ENCODE measurements around the gene B3GNT2. TPM values are rescaled to one million over a fixed set of nuclear protein-coding genes. Genes with fewer than 3 reads are reported as not detected.
"Not testable (repeated sequence)": the region's sequence is repeated elsewhere in the genome, so short reads cannot be mapped to it uniquely, and the experiment has no call there.

B3GNT2 gene
- total RNA-seq, 1 donor from 2014 or later, result 46.6 TPM

DNA sequence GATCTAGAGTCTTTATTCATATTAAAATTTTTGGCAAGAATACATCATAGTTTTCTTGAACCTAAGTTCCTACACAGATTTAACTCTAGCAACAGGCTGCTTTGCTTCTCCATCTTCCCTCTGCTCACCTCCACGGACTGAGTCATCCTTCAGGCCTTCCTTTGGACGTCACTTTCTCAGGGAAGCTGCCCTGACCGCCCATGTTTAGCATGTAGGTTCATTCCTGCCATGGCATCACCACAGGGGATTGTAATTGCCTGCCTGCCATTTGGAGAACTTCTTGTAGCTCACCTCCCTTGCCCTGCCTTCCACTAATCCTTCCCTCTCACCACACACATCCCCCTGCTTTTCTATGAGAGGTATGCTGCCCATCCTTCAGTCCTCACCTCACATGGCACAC, 43.9 kb upstream of the B3GNT2 start:
- no peak overlapping the region for H3K4me3 ChIP-seq (ENCODE audit: low read depth, low read length)
- H3K36me3 ChIP-seq (ENCODE audit: control insufficient read depth, insufficient read depth, low read length), result no peaks in the 10 kb centered on the region
- FAIRE-seq (no peak), DNase-seq (ENCODE audit: low read depth) (peak; percentile 69)
- TF ChIP-seq, protein P1, sequence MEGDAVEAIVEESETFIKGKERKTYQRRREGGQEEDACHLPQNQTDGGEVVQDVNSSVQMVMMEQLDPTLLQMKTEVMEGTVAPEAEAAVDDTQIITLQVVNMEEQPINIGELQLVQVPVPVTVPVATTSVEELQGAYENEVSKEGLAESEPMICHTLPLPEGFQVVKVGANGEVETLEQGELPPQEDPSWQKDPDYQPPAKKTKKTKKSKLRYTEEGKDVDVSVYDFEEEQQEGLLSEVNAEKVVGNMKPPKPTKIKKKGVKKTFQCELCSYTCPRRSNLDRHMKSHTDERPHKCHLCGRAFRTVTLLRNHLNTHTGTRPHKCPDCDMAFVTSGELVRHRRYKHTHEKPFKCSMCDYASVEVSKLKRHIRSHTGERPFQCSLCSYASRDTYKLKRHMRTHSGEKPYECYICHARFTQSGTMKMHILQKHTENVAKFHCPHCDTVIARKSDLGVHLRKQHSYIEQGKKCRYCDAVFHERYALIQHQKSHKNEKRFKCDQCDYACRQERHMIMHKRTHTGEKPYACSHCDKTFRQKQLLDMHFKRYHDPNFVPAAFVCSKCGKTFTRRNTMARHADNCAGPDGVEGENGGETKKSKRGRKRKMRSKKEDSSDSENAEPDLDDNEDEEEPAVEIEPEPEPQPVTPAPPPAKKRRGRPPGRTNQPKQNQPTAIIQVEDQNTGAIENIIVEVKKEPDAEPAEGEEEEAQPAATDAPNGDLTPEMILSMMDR (IDR thresholded peaks at IDR 0.05; ENCODE audit: insufficient read depth, low read length, severe bottlenecking), result no peak
- no peaks in the 10 kb centered on the region for H3K27me3 ChIP-seq (ENCODE audit: control insufficient read depth, insufficient read depth, low read length)

- Histone ChIP-seq H3K4me3 (ENCODE audit: low read depth, low read length) (no peak overlapping the region), H3K27me3 (ENCODE audit: control insufficient read depth, insufficient read depth, low read length) (no peaks in the 10 kb centered on the region), H3K36me3 (ENCODE audit: control insufficient read depth, insufficient read depth, low read length) (no peaks in the 10 kb centered on the region)
- FAIRE-seq, result peak; percentile 58
- TF ChIP-seq, protein P1 (IDR thresholded peaks at IDR 0.05; ENCODE audit: insufficient read depth, low read length, severe bottlenecking), result no peak
- DNase-seq (ENCODE audit: low read depth), result no peak
Observed at GRCh38 chr2:62156861-62157496, 38.9 kb upstream of the B3GNT2 start.

DNA sequence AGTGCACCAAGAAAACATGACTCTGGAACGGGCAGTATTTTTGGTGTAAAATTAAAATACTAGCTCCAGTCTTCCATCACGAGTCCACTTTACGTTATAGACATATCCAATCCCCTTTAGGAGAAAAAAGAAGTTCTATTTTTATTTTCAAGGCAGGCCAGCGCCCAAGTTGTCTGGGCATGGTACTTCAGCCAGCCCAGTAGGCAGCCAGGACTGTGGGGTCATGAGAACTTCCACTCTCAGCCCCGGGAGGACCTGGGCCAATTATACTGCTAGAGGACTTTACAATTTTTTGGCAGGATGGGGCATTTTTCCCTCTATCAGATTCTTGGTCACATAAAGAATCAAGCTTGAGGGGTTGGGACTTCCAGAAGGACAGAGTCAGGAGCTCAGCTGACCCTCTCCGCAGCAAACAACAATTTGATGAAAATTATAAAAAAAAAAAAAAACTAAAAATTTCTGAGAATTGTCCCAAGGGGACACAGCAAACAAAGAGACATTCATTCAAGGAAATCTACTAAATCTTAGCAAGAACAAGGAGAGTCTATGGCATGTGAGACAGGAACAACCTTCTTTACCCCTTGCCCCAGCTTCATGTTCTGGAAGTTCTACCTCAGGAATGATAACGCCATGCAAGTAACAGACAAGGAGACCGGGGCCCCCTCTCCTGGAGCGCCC, 37.3 kb upstream of the B3GNT2 start:
- DNase-seq (ENCODE audit: low read depth) (no peak), FAIRE-seq (no peak)
- H3K36me3 ChIP-seq (ENCODE audit: control insufficient read depth, insufficient read depth, low read length), result no peaks in the 10 kb centered on the region
- TF ChIP-seq, protein P1 (IDR thresholded peaks at IDR 0.05; ENCODE audit: insufficient read depth, low read length, severe bottlenecking), result no peak
- H3K4me3 ChIP-seq (ENCODE audit: low read depth, low read length), result no peak overlapping the region
- no peaks in the 10 kb centered on the region for H3K27me3 ChIP-seq (ENCODE audit: control insufficient read depth, insufficient read depth, low read length)

GRCh38 chr2:62160691-62161090, 35.2 kb upstream of the B3GNT2 start:
- H3K36me3 ChIP-seq (ENCODE audit: control insufficient read depth, insufficient read depth, low read length); DNase-seq (ENCODE audit: low read depth); H3K27me3 ChIP-seq (ENCODE audit: control insufficient read depth, insufficient read depth, low read length); FAIRE-seq; H3K4me3 ChIP-seq (ENCODE audit: low read depth, low read length): not testable (repeated sequence)

GRCh38 chr2:62163106-62163831, 32.6 kb upstream of the B3GNT2 start:
- H3K27me3 ChIP-seq (ENCODE audit: control insufficient read depth, insufficient read depth, low read length), result no peaks in the 10 kb centered on the region
- H3K36me3 ChIP-seq (ENCODE audit: control insufficient read depth, insufficient read depth, low read length), result no peaks in the 10 kb centered on the region
- DNase-seq (ENCODE audit: low read depth) (no peak), FAIRE-seq (no peak)
- no peak overlapping the region for H3K4me3 ChIP-seq (ENCODE audit: low read depth, low read length)
- TF ChIP-seq, protein P1 (IDR thresholded peaks at IDR 0.05; ENCODE audit: insufficient read depth, low read length, severe bottlenecking), result no peak

DNA sequence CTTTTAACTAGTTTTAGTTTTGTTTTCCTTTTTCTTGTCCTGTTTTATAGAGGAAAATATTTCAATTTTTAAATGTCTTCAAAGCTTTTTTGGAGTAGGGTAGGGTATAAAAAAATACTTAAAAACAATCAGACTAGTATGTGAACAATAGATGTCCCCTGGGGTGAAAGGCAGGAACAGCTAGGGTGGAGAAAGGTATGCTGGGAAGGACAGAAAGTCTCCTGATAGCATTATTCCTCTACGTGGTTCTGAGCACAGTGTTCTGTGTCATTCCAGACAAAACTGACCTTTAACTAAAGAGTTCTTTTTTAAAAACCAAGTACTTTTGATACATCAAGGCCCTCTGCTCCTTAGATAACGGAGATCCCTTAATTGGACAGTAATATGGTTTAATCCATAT, 32.1 kb upstream of the B3GNT2 start:
- no peak overlapping the region for H3K4me3 ChIP-seq (ENCODE audit: low read depth, low read length)
- H3K36me3 ChIP-seq (ENCODE audit: control insufficient read depth, insufficient read depth, low read length), result no peaks in the 10 kb centered on the region
- H3K27me3 ChIP-seq (ENCODE audit: control insufficient read depth, insufficient read depth, low read length), result no peaks in the 10 kb centered on the region
- FAIRE-seq, result no peak
- no peak for DNase-seq (ENCODE audit: low read depth)
- TF ChIP-seq, protein P1 (IDR thresholded peaks at IDR 0.05; ENCODE audit: insufficient read depth, low read length, severe bottlenecking), result no peak
